ENCODE results near the gene LGR6. TPM values are rescaled to one million over a fixed set of nuclear protein-coding genes. Genes with fewer than 3 reads are reported as not detected.

Gene LGR6
- total and polyA plus RNA-seq, 2 experiments from 2014 or later: 0.66 to 0.89 TPM

DNA sequence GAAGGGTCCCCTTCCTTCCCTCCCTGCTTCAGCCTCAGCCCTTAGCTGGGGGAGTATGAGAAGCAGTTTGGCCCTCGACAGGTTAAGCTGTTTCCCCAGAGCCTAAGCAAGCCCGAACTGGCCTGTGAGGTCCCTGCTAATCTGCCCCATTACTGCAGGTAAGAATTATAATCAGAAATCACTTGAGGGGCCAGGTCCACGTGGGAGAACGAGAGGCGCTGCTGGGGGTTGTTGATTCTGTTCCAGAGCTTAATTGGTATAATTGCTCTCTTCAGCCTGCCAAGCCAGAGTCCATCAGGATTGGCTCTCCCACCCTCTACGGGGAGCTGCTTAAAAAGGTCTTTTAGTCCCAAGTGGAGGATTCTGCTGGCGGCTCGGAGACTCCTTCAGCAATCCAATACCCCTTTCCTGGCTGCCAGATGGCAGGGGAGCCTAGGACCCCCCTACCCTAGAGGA, 77.3 kb downstream of the LGR6 start (continued):
- no peak for TF ChIP-seq NANOG (IDR thresholded peaks at IDR 0.05; ENCODE audit: borderline replicate concordance)
- TF ChIP-seq, protein P1, sequence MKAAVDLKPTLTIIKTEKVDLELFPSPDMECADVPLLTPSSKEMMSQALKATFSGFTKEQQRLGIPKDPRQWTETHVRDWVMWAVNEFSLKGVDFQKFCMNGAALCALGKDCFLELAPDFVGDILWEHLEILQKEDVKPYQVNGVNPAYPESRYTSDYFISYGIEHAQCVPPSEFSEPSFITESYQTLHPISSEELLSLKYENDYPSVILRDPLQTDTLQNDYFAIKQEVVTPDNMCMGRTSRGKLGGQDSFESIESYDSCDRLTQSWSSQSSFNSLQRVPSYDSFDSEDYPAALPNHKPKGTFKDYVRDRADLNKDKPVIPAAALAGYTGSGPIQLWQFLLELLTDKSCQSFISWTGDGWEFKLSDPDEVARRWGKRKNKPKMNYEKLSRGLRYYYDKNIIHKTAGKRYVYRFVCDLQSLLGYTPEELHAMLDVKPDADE (IDR thresholded peaks at IDR 0.05): no peak
- no peak for TF ChIP-seq EZH2 (IDR thresholded peaks at IDR 0.05; ENCODE audit: low read depth, unreplicated experiment)
- TF ChIP-seq ZNF114 (CRISPR knock-in tag; IDR thresholded peaks at IDR 0.05): no peak

DNA sequence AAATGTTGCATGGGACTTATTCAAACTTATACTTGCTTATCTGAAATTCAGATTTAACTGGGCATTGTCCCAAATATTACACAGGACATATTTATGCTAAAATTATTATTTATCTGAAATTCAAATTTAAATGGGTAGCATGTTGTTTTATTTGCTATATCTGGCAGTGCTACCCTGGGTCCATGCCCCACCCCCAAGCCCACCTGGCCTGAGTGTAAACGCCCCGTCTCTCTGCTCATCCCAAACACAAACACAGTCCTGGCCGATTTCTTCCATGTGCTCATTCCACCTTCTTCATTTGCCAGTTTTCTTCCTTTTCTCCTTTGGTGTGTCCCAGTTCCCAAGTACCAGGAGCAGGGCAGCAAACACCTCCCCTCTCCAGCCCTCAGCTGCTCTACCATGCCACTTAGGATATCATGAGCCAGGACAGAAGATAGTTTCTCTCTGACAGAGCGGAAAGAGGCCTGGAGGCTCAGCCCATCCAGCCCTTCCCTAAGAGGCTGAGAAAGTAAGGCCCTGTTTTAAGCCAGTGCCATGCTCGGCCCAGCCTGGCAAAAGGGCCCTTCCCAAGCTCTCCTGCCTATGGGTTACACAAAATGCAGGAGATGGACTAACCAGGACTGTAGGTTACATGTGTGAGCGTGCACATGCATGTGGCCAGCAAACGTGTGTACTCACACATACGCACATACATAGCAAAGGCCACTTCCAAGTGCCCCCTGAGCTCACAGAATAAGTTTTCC, 78.7 kb downstream of the LGR6 start:
- H3K36me3 ChIP-seq (ENCODE audit: insufficient read depth): no peaks in the 10 kb centered on the region
- H3K4me3 ChIP-seq: no peak overlapping the region
- Mint-ChIP-seq H3K27me3 (ENCODE audit: insufficient read depth, low read depth, poor library complexity) (peaks cover 3% of the 10 kb centered on the region), H3K9me3 (no peaks in the 10 kb centered on the region; the same call in 2 of the 3 replicates), H3K36me3 (ENCODE audit: low read depth) (no peaks in the 10 kb centered on the region), H3K4me1 (peaks cover 3% of the 10 kb centered on the region; the same call in 2 of the 3 replicates), H3K4me3 (no peak overlapping the region), H3K27ac (no peak overlapping the region)
- no peak overlapping the region for H3K4me2 ChIP-seq
- no peak overlapping the region for H3K27ac ChIP-seq (ENCODE audit: low read depth)
- no peaks in the 10 kb centered on the region for H3K79me2 ChIP-seq (replicated peaks; ENCODE audit: insufficient read depth)
- H4K20me1 ChIP-seq (replicated peaks; ENCODE audit: insufficient read depth): no peaks in the 10 kb centered on the region
- no peak for ATAC-seq
- no peak for DNase-seq (ENCODE audit: low spot score)
- no peak overlapping the region for H2AFZ ChIP-seq
- no peaks in the 10 kb centered on the region for H3K27me3 ChIP-seq (ENCODE audit: insufficient read depth)
- no peaks in the 10 kb centered on the region for H3F3A ChIP-seq (replicated peaks; ENCODE audit: low read depth)
- H3K9me2 ChIP-seq (ENCODE audit: insufficient read depth): no peaks in the 10 kb centered on the region; the same call in 1 of the 2 replicates
- H3K4me1 ChIP-seq (ENCODE audit: insufficient read depth): no peaks in the 10 kb centered on the region
- TF ChIP-seq JUNB (IDR thresholded peaks at IDR 0.05; ENCODE audit: unreplicated experiment) (no peak), CREB1 (CRISPR knock-in tag; IDR thresholded peaks at IDR 0.05; ENCODE audit: low read depth) (no peak), STAT1 (IDR thresholded peaks at IDR 0.05; ENCODE audit: unreplicated experiment) (no peak), ZNF114 (CRISPR knock-in tag; IDR thresholded peaks at IDR 0.05) (no peak)
- TF ChIP-seq, protein P1 (IDR thresholded peaks at IDR 0.05): no peak
- TF ChIP-seq, protein P2, sequence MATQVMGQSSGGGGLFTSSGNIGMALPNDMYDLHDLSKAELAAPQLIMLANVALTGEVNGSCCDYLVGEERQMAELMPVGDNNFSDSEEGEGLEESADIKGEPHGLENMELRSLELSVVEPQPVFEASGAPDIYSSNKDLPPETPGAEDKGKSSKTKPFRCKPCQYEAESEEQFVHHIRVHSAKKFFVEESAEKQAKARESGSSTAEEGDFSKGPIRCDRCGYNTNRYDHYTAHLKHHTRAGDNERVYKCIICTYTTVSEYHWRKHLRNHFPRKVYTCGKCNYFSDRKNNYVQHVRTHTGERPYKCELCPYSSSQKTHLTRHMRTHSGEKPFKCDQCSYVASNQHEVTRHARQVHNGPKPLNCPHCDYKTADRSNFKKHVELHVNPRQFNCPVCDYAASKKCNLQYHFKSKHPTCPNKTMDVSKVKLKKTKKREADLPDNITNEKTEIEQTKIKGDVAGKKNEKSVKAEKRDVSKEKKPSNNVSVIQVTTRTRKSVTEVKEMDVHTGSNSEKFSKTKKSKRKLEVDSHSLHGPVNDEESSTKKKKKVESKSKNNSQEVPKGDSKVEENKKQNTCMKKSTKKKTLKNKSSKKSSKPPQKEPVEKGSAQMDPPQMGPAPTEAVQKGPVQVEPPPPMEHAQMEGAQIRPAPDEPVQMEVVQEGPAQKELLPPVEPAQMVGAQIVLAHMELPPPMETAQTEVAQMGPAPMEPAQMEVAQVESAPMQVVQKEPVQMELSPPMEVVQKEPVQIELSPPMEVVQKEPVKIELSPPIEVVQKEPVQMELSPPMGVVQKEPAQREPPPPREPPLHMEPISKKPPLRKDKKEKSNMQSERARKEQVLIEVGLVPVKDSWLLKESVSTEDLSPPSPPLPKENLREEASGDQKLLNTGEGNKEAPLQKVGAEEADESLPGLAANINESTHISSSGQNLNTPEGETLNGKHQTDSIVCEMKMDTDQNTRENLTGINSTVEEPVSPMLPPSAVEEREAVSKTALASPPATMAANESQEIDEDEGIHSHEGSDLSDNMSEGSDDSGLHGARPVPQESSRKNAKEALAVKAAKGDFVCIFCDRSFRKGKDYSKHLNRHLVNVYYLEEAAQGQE (IDR thresholded peaks at IDR 0.05; ENCODE audit: unreplicated experiment): no peak
- TF ChIP-seq, protein P3, sequence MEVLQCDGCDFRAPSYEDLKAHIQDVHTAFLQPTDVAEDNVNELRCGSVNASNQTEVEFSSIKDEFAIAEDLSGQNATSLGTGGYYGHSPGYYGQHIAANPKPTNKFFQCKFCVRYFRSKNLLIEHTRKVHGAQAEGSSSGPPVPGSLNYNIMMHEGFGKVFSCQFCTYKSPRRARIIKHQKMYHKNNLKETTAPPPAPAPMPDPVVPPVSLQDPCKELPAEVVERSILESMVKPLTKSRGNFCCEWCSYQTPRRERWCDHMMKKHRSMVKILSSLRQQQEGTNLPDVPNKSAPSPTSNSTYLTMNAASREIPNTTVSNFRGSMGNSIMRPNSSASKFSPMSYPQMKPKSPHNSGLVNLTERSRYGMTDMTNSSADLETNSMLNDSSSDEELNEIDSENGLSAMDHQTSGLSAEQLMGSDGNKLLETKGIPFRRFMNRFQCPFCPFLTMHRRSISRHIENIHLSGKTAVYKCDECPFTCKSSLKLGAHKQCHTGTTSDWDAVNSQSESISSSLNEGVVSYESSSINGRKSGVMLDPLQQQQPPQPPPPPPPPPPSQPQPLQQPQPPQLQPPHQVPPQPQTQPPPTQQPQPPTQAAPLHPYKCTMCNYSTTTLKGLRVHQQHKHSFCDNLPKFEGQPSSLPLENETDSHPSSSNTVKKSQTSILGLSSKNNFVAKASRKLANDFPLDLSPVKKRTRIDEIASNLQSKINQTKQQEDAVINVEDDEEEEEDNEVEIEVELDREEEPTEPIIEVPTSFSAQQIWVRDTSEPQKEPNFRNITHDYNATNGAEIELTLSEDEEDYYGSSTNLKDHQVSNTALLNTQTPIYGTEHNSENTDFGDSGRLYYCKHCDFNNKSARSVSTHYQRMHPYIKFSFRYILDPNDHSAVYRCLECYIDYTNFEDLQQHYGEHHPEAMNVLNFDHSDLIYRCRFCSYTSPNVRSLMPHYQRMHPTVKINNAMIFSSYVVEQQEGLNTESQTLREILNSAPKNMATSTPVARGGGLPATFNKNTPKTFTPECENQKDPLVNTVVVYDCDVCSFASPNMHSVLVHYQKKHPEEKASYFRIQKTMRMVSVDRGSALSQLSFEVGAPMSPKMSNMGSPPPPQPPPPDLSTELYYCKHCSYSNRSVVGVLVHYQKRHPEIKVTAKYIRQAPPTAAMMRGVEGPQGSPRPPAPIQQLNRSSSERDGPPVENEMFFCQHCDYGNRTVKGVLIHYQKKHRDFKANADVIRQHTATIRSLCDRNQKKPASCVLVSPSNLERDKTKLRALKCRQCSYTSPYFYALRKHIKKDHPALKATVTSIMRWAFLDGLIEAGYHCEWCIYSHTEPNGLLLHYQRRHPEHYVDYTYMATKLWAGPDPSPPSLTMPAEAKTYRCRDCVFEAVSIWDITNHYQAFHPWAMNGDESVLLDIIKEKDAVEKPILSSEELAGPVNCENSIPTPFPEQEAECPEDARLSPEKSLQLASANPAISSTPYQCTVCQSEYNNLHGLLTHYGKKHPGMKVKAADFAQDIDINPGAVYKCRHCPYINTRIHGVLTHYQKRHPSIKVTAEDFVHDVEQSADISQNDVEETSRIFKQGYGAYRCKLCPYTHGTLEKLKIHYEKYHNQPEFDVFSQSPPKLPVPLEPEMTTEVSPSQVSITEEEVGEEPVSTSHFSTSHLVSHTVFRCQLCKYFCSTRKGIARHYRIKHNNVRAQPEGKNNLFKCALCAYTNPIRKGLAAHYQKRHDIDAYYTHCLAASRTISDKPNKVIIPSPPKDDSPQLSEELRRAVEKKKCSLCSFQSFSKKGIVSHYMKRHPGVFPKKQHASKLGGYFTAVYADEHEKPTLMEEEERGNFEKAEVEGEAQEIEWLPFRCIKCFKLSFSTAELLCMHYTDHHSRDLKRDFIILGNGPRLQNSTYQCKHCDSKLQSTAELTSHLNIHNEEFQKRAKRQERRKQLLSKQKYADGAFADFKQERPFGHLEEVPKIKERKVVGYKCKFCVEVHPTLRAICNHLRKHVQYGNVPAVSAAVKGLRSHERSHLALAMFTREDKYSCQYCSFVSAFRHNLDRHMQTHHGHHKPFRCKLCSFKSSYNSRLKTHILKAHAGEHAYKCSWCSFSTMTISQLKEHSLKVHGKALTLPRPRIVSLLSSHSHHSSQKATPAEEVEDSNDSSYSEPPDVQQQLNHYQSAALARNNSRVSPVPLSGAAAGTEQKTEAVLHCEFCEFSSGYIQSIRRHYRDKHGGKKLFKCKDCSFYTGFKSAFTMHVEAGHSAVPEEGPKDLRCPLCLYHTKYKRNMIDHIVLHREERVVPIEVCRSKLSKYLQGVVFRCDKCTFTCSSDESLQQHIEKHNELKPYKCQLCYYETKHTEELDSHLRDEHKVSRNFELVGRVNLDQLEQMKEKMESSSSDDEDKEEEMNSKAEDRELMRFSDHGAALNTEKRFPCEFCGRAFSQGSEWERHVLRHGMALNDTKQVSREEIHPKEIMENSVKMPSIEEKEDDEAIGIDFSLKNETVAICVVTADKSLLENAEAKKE (CRISPR knock-in tag; IDR thresholded peaks at IDR 0.05): no peak
- TF ChIP-seq, protein P4, sequence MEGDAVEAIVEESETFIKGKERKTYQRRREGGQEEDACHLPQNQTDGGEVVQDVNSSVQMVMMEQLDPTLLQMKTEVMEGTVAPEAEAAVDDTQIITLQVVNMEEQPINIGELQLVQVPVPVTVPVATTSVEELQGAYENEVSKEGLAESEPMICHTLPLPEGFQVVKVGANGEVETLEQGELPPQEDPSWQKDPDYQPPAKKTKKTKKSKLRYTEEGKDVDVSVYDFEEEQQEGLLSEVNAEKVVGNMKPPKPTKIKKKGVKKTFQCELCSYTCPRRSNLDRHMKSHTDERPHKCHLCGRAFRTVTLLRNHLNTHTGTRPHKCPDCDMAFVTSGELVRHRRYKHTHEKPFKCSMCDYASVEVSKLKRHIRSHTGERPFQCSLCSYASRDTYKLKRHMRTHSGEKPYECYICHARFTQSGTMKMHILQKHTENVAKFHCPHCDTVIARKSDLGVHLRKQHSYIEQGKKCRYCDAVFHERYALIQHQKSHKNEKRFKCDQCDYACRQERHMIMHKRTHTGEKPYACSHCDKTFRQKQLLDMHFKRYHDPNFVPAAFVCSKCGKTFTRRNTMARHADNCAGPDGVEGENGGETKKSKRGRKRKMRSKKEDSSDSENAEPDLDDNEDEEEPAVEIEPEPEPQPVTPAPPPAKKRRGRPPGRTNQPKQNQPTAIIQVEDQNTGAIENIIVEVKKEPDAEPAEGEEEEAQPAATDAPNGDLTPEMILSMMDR (conservative IDR thresholded peaks at IDR 0.05; ENCODE audit: low read depth in 2 of 2): no peak

Measured in GM23338 (cell line).